ENCODE measurements around the gene HMGXB4.
A peak's percentile ranks its signal among the peaks of the same experiment; 100 is the strongest.

The HMGXB4 gene

DNA sequence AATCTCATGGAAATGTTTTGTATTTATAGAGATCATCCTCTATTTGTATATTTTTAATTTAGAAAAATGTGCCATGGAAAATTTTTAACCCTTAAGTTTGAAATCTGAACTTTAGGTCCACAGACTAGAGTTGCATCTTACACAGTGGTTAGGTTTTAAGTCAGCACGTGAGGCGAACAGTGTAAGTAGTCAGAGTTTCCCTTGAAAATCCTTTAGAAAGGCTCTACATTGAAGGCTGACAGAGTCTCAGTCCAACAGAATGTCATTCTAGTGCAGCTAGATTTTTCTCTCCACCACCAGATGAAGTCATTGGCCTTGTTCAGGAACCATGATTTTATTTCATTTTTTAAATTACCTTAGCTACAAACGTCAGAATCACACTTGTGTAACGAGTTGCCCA, 18.7 kb downstream of the HMGXB4 start:
- no peak overlapping the region for H3K4me3 ChIP-seq (ENCODE audit: low read depth, low read length)
- TF ChIP-seq, protein P1, sequence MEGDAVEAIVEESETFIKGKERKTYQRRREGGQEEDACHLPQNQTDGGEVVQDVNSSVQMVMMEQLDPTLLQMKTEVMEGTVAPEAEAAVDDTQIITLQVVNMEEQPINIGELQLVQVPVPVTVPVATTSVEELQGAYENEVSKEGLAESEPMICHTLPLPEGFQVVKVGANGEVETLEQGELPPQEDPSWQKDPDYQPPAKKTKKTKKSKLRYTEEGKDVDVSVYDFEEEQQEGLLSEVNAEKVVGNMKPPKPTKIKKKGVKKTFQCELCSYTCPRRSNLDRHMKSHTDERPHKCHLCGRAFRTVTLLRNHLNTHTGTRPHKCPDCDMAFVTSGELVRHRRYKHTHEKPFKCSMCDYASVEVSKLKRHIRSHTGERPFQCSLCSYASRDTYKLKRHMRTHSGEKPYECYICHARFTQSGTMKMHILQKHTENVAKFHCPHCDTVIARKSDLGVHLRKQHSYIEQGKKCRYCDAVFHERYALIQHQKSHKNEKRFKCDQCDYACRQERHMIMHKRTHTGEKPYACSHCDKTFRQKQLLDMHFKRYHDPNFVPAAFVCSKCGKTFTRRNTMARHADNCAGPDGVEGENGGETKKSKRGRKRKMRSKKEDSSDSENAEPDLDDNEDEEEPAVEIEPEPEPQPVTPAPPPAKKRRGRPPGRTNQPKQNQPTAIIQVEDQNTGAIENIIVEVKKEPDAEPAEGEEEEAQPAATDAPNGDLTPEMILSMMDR (IDR thresholded peaks at IDR 0.05; ENCODE audit: borderline replicate concordance, insufficient read depth, low read depth, low read length): no peak

DNA sequence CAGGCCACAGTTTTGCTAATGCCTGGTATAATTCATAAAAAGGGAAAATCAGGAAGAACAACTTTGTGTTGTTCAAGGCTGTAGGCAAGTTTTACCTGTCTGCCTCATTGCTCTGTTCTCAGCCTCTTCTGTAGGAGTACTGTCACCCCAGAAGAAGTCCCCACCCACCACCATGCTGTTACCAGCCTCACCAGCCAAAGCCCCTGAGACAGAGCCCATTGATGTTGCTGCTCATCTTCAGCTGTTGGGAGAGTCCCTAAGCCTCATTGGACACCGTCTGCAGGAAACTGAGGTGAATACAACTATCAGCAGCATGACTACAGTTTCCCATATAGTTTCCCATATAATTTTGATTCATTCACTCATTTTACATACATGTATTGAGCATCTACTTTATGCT, 30.8 kb downstream of the HMGXB4 start:
- no peak overlapping the region for H3K4me3 ChIP-seq (ENCODE audit: low read depth, low read length)
- TF ChIP-seq, protein P1 (IDR thresholded peaks at IDR 0.05; ENCODE audit: borderline replicate concordance, insufficient read depth, low read depth, low read length): no peak

GRCh38 chr22:35292786-35293185, 35.5 kb downstream of the HMGXB4 start:
- TF ChIP-seq, protein P1 (IDR thresholded peaks at IDR 0.05; ENCODE audit: borderline replicate concordance, insufficient read depth, low read depth, low read length): no peak
- no peak overlapping the region for H3K4me3 ChIP-seq (ENCODE audit: low read depth, low read length)

- no peak overlapping the region for H3K4me3 ChIP-seq (ENCODE audit: low read depth, low read length)
- TF ChIP-seq, protein P1 (IDR thresholded peaks at IDR 0.05; ENCODE audit: borderline replicate concordance, insufficient read depth, low read depth, low read length): no peak
These were observed 38.8 kb downstream of the HMGXB4 start for GRCh38 chr22:35296051-35296450.

DNA sequence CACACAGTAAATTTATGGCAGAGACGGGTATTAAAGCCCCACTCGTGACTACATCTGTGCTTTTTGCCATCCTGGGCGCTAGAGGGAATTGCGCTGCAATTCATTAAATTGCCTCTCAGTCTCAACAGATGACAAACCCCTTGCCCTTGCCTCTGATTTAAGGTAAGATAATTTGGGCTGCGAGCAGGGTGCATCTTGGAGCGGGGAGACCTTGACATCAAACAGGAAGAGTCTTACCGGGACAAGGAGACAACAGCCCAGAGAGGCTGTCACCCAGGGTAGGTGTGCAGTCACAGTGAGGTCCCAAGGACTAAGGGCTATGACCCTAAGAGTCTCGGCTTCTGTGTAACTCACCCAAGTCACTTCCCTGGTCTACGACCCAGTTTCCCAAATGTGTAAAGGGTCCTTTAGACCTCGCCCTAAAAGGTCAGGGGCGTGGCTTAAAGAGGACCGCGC, 42.0 kb downstream of the HMGXB4 start:
- peak overlapping the region; percentile 82 for H3K4me3 ChIP-seq (ENCODE audit: low read depth, low read length)
- TF ChIP-seq, protein P1 (IDR thresholded peaks at IDR 0.05; ENCODE audit: borderline replicate concordance, insufficient read depth, low read depth, low read length): no peak

DNA sequence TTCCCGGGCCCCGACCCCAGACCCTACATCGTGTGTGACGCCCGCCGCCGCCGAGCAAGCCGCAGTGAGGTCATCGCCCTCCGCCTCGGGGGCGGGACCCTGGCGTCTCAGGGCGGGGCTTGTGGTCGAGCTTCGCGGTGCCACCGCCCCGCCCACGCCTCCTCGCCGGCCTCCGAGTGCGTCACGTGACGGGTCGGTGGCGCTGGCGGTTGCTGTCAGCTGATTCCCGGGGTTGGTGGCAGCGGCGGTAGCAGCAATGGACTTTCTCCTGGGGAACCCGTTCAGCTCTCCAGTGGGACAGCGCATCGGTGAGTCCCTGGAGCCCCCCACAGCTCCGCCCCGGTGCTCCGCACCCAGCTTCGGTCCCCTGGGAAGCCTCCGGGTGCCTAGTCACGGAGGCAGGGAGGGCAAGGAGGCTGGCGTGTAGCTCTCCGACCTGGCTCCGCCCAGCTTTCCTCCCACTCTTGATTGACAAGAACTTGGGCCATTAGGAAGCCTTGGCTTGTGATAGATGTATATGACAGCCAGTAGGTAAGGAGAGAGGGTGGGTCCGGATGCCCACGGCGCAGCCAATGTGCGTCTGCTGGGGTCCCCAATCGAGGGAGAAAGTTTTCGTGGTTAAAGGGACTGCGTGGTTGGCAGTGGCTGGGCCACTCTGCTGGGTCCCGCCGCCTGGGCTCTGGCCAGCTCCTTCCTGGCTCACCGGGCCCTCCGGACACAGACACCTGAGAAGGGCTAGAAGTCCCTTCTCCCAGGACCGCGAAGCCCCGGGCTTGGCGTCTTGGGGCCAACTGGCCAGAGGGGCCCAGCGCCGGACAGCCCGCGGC, 42.6 kb downstream of the HMGXB4 start, which contains the start of gene TOM1:
Gene TOM1, plus strand, starts transcription at position 222 of the 827 bp plus-strand sequence. Its CDS starts 35 bp downstream, at position 257.
- TF ChIP-seq, protein P1 (IDR thresholded peaks at IDR 0.05; ENCODE audit: borderline replicate concordance, insufficient read depth, low read depth, low read length): no peak

DNA sequence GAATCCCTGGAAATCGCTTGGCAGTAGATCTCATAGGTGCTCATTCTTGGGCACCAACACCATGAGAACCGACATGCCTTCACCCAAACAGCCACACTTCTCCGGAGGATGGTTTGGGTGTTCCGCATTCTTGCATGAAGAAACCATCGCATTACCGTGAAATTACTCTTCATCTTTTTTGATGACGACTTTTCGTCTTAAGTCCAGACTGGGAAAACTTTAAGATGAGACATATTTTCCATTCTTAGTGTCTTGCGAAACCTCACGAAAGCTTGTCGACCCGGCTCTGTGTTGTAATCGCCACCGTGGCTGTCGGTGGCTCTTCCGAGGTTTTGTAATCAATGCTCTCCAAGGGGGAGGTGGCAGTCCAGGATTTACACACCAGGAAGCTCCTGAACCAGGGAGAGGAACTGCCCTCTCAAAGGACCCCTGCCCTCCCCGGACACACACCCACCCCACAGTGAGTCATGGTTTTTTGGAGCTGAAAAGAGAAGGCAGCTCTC, 44.1 kb downstream of the HMGXB4 start:
- H3K4me3 ChIP-seq (ENCODE audit: low read depth, low read length): no peak overlapping the region
- TF ChIP-seq, protein P1 (IDR thresholded peaks at IDR 0.05; ENCODE audit: borderline replicate concordance, insufficient read depth, low read depth, low read length): no peak

More for the DNA sequence above, 42.6 kb downstream of the HMGXB4 start, which contains the start of gene TOM1:
- peak within 1 kb of the TSS; percentile 82 for H3K4me3 ChIP-seq (ENCODE audit: low read depth, low read length)

Data from GM12875 (cell line).